Natural killer cell (primary cell): Measurements from ENCODE around the gene MAN2A2. TPM values are rescaled to one million over a fixed set of nuclear protein-coding genes. Genes with fewer than 3 reads are reported as not detected.

Experiments used
- ATAC-seq, 3 donors: fragments of 150-1000 bp in 2 of 3; fragments of 200-7000 bp in 1 of 3; cut with Tn5 transposase; 1 replicate in 1 of 3; 2 replicates in 2 of 3; pipeline ENCODE4 v1.10.0; 2021; ENCODE audit warnings: mild to moderate bottlenecking in 2 of 3, moderate library complexity in 2 of 3
- DNase-seq, 2 donors: peaks; one replicate each; pipeline versions ENCODE4 v3.0.0 to v3.0.0-alpha.2; 2013 to 2021; ENCODE audit warnings: mixed read lengths in 1 of 2
- H3K27ac ChIP-seq: one replicate; pipeline ENCODE4 v1.5.1; 2013; ENCODE audit warnings: mild to moderate bottlenecking, low read length
- H3K27me3 ChIP-seq: one replicate; pipeline ENCODE4 v1.6.1; 2013; ENCODE audit warnings: low read length; ENCODE audit not compliant: control insufficient read depth, insufficient read depth
- H3K36me3 ChIP-seq: one replicate; pipeline ENCODE4 v1.6.1; 2013; ENCODE audit warnings: low read length; ENCODE audit not compliant: control insufficient read depth, insufficient read depth
- H3K4me1 ChIP-seq: one replicate; pipeline ENCODE4 v1.6.1; 2013; ENCODE audit warnings: low read length; ENCODE audit not compliant: control insufficient read depth, insufficient read depth
- H3K4me3 ChIP-seq: one replicate; pipeline ENCODE4 v1.5.1; 2013; ENCODE audit warnings: low read length
- H3K9me3 ChIP-seq: one replicate; pipeline ENCODE4 v1.6.1; 2013; ENCODE audit warnings: low read length; ENCODE audit not compliant: control insufficient read depth, insufficient read depth
- H3K27ac Mint-ChIP-seq, 2 donors: one replicate each; pipeline ENCODE4 v1.8.0; 2022; ENCODE audit warnings: mild to moderate bottlenecking in 2 of 2, mixed read lengths in 2 of 2, moderate library complexity in 1 of 2
- H3K27me3 Mint-ChIP-seq, 2 donors: one replicate each; pipeline ENCODE4 v1.8.0; 2022; ENCODE audit warnings: low read depth in 2 of 2, mixed read lengths in 2 of 2
- H3K36me3 Mint-ChIP-seq: one replicate; pipeline ENCODE4 v1.8.0; 2022; ENCODE audit warnings: mixed read lengths
- H3K4me1 Mint-ChIP-seq, 2 donors: one replicate each; pipeline ENCODE4 v1.8.0; 2022; ENCODE audit warnings: mixed read lengths in 2 of 2
- H3K4me3 Mint-ChIP-seq: one replicate; pipeline ENCODE4 v1.8.0; 2022; ENCODE audit warnings: mild to moderate bottlenecking, moderate library complexity, mixed read lengths
- H3K9me3 Mint-ChIP-seq, 2 donors: one replicate each; pipeline ENCODE4 v1.8.0; 2022; ENCODE audit warnings: mixed read lengths in 2 of 2
- CTCF ChIP-seq: fragments of 200-600 bp; IDR thresholded peaks from one replicate; pipeline ENCODE4 v1.8.0; 2022; ENCODE audit warnings: antibody characterized with exemption
- WGBS: methylation state at CpG from one replicate; pipeline ENCODE4 v1.1.7; 2013; ENCODE audit warnings: missing lambda C conversion rate; ENCODE audit not compliant: insufficient coverage; 5-methylcytosine and 5-hydroxymethylcytosine counted together
- intact Hi-C: fragments of 100-400 bp; cut with micrococcal nuclease; formaldehyde crosslinking; loops from one replicate; pipeline ENCODE4 v1.14.2; 2022
- total RNA-seq, 4 donors: library from RNA; stranded (reverse); fragments of 120-200 nt in 1 of 4; gene quantifications; one replicate each; pipeline versions ENCODE4 v1.2.3 to v1.2.4, GENCODE V29; 2013 to 2022

The MAN2A2 gene
- total RNA-seq, 3 donors from 2014 or later (not counting 1 experiment from before 2014, with no cell fraction given), result 158 to 200 (median 177) TPM

GRCh38 chr15:90911302-90911623, 8.2 kb downstream of the MAN2A2 start:
- no peak for ATAC-seq
- no peak for TF ChIP-seq CTCF
- 98% methylated on average over 19 of the region's 19 CpGs for WGBS
- Mint-ChIP-seq H3K4me1 (no peaks in the 10 kb centered on the region), H3K4me3 (no peak overlapping the region), H3K27me3 (no peaks in the 10 kb centered on the region), H3K9me3 (no peaks in the 10 kb centered on the region), H3K36me3 (no peaks in the 10 kb centered on the region), H3K27ac (no peak overlapping the region)
- DNase-seq, result no peak
- Histone ChIP-seq H3K27me3 (no peaks in the 10 kb centered on the region), H3K4me3 (no peak overlapping the region), H3K9me3 (no peaks in the 10 kb centered on the region), H3K36me3 (peaks cover 94% of the 10 kb centered on the region), H3K27ac (no peak overlapping the region), H3K4me1 (peaks cover 10% of the 10 kb centered on the region)
- intact Hi-C loops, result no loop called here

GRCh38 chr15:90911906-90912769, 9.0 kb downstream of the MAN2A2 start:
- Histone ChIP-seq H3K27me3 (no peaks in the 10 kb centered on the region), H3K27ac (no peak overlapping the region), H3K36me3 (peaks cover 94% of the 10 kb centered on the region), H3K4me3 (no peak overlapping the region), H3K4me1 (peaks cover 14% of the 10 kb centered on the region), H3K9me3 (no peaks in the 10 kb centered on the region)
- H3K27ac Mint-ChIP-seq, result no peak overlapping the region
- H3K36me3 Mint-ChIP-seq, result no peaks in the 10 kb centered on the region
- H3K4me1 Mint-ChIP-seq, result peaks cover 0 to 2% of the 10 kb centered on the region in 2 donors
- H3K4me3 Mint-ChIP-seq, result no peak overlapping the region
- no peaks in the 10 kb centered on the region for H3K27me3 Mint-ChIP-seq
- DNase-seq (no peak), ATAC-seq (no peak)
- no peaks in the 10 kb centered on the region for H3K9me3 Mint-ChIP-seq
- no peak for TF ChIP-seq CTCF
- intact Hi-C loops, result no loop called here
- 95% methylated on average over 30 of the region's 30 CpGs for WGBS

DNA sequence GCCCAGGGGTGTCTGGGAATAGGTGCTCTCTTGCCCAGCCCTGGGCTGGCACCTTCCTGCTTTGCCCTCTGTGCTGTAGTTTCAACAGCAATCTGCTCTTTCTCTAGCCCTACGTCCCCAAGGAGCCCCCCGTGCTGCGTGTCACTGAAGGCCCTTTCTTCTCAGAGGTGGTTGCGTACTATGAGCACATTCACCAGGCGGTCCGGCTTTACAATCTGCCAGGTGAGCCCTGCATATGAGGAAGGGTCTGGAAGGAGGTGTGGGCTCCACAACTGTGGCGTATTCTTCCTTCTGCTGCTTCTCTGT, 9.6 kb downstream of the MAN2A2 start:
- Histone ChIP-seq H3K27ac (no peak overlapping the region), H3K36me3 (peaks cover 92% of the 10 kb centered on the region), H3K27me3 (no peaks in the 10 kb centered on the region), H3K9me3 (no peaks in the 10 kb centered on the region), H3K4me3 (no peak overlapping the region), H3K4me1 (peaks cover 14% of the 10 kb centered on the region)
- 98% methylated on average over 7 of the region's 7 CpGs for WGBS
- Mint-ChIP-seq H3K4me1 (peaks cover 0 to 5% of the 10 kb centered on the region in 2 donors), H3K36me3 (no peaks in the 10 kb centered on the region), H3K27ac (no peak overlapping the region), H3K9me3 (no peaks in the 10 kb centered on the region), H3K27me3 (no peaks in the 10 kb centered on the region), H3K4me3 (no peak overlapping the region)
- no peak for TF ChIP-seq CTCF
- DNase-seq, result no peak
- intact Hi-C loops, result no loop called here
- ATAC-seq, result no peak
